D721Med (cell line): ENCODE results near the gene PTPRQ.
"Not testable (repeated sequence)": the region's sequence is repeated elsewhere in the genome, so short reads cannot be mapped to it uniquely, and the experiment has no call there.

Source experiments
- DNase-seq: peaks from one replicate; pipeline ENCODE4 v3.0.0; 2011; ENCODE audit warnings: low spot score; ENCODE audit not compliant: insufficient read length
- FAIRE-seq: peaks from 2 replicates; lab custom pipeline; 2011; peaks lifted over from hg19 to GRCh38; lab: Jason Lieb, UNC
- TF ChIP-seq, protein P1 (sequence below): IDR thresholded peaks from 2 replicates; pipeline ENCODE4 v1.5.1; 2012; ENCODE audit warnings: mild to moderate bottlenecking, control low read depth; ENCODE audit not compliant: insufficient read depth; ENCODE audit errors: missing control alignments

PTPRQ gene

GRCh38 chr12:80472236-80472635 lies 28.2 kb downstream of the PTPRQ start:
- TF ChIP-seq, protein P1, sequence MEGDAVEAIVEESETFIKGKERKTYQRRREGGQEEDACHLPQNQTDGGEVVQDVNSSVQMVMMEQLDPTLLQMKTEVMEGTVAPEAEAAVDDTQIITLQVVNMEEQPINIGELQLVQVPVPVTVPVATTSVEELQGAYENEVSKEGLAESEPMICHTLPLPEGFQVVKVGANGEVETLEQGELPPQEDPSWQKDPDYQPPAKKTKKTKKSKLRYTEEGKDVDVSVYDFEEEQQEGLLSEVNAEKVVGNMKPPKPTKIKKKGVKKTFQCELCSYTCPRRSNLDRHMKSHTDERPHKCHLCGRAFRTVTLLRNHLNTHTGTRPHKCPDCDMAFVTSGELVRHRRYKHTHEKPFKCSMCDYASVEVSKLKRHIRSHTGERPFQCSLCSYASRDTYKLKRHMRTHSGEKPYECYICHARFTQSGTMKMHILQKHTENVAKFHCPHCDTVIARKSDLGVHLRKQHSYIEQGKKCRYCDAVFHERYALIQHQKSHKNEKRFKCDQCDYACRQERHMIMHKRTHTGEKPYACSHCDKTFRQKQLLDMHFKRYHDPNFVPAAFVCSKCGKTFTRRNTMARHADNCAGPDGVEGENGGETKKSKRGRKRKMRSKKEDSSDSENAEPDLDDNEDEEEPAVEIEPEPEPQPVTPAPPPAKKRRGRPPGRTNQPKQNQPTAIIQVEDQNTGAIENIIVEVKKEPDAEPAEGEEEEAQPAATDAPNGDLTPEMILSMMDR: no peak
- FAIRE-seq (no peak), DNase-seq (no peak)

DNA sequence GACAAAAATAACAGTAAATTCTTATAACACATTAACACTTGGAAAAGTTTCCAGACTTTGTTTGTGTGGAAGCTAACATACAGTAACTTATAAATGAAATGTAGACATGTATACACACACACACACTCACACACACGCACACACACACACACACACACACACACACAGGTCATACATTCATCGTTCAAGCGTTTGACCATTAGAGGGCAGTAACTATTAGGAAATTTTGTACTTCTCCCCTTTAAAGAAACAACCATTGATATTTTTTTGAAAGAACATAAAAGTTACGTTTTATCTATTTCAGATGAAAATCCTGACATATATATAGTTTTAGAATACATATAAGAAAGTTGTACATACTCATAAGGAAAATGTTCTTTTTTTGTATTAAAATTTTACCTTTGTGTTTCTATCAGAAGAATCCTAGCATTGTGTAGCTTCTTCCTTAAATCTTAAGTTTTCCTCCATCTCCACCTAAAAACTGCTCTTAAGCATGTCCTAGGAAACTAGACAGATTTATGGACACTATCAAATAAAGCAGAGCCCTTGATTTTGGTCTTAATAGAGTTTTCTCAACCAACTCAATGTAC lies 29.0 kb downstream of the PTPRQ start:
- FAIRE-seq (peak; percentile 73), DNase-seq (no peak)
- TF ChIP-seq, protein P1: peak; percentile 69

DNA sequence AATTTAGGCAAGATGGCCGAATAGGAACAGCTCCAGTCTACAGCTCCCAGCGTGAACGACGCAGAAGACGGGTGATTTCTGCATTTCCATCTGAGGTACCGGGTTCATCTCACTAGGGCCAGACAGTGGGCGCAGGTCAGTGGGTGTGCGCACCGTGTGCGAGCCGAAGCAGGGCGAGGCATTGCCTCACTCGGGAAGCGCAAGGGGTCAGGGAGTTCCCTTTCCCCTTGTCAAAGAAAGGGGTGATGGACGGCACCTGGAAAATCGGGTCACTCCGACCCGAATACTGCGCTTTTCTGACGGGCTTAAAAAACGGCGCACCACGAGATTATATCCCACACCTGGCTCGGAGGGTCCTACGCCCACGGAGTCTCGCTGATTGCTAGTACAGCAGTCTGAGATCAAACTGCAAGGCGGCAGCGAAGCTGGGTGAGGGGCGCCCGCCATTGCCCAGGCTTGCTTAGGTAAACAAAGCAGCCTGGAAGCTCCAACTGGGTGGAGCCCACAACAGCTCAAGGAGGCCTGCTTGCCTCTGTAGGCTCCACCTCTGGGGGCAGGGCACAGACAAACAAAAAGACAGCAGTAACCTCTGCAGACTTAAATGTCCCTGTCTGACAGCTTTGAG lies 33.6 kb downstream of the PTPRQ start:
- not testable (repeated sequence) for FAIRE-seq, DNase-seq

DNA sequence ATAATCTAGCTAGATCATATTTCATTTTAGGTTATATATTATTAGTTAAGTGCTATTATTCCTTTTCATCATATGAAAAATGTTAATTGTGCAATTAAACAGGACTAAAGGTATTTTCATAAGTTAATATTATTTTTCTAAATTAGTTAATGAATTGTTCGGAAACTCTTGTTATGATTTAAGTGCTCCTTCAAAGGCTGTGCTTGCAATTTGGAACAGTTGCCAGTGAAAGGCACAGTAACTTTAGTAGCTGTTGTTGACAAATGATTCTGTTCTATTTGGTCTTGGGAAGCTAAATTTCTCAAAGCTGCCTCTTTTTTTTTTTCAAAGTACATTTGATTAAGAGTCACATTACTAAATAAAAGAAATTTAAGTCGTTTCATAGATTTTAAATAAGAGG lies 40.7 kb downstream of the PTPRQ start:
- TF ChIP-seq, protein P1: no peak
- no peak for FAIRE-seq
- no peak for DNase-seq

- no peak for DNase-seq
- no peak for FAIRE-seq
- TF ChIP-seq, protein P1: no peak
Observed at GRCh38 chr12:80485222-80485987, 41.4 kb downstream of the PTPRQ start.

- TF ChIP-seq, protein P1: no peak
- no peak for FAIRE-seq
- DNase-seq: no peak
Observed at GRCh38 chr12:80490329-80490728, 46.3 kb downstream of the PTPRQ start.

GRCh38 chr12:80491166-80491565 lies 47.1 kb downstream of the PTPRQ start:
- no peak for DNase-seq
- TF ChIP-seq, protein P1: no peak
- no peak for FAIRE-seq
